ENCODE data around the gene FOXD2.

DNA sequence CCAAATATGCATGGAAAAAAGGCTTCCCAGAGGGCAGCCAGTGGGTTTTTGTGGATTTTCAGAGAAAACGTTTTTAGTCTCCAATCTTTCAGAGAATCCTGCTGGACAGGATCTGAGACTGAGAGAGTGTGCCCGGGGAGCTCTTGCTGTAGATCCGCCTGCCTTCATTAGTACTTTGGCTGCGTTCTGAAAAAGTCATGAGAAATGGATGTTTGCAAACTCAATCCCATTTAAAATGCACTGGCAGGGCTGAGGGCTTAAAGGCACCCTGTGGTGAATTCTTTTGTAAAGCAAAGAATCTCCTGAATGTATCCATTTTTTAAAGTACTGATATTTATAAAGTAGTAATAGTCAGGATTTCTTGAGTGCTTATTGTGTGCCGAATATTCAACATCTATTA is 22.2 kb downstream of the FOXD2 start:
- TF ChIP-seq, protein P1, sequence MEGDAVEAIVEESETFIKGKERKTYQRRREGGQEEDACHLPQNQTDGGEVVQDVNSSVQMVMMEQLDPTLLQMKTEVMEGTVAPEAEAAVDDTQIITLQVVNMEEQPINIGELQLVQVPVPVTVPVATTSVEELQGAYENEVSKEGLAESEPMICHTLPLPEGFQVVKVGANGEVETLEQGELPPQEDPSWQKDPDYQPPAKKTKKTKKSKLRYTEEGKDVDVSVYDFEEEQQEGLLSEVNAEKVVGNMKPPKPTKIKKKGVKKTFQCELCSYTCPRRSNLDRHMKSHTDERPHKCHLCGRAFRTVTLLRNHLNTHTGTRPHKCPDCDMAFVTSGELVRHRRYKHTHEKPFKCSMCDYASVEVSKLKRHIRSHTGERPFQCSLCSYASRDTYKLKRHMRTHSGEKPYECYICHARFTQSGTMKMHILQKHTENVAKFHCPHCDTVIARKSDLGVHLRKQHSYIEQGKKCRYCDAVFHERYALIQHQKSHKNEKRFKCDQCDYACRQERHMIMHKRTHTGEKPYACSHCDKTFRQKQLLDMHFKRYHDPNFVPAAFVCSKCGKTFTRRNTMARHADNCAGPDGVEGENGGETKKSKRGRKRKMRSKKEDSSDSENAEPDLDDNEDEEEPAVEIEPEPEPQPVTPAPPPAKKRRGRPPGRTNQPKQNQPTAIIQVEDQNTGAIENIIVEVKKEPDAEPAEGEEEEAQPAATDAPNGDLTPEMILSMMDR (tag by site-specific recombination; IDR thresholded peaks at IDR 0.05) = no peak
- TF ChIP-seq OSR2 (tag by site-specific recombination; IDR thresholded peaks at IDR 0.05) = no peak
- no peak for TF ChIP-seq REPIN1 (tag by site-specific recombination; IDR thresholded peaks at IDR 0.05; ENCODE audit: low read depth)
- TF ChIP-seq ZBTB21 (tag by site-specific recombination; IDR thresholded peaks at IDR 0.05) = no peak
